Naive thymus-derived CD4-positive, alpha-beta T cell (primary cell): ENCODE measurements around the gene XYLT1. TPM values are rescaled to one million over a fixed set of nuclear protein-coding genes. Genes with fewer than 3 reads are reported as not detected.
"Not testable (repeated sequence)": the region's sequence is repeated elsewhere in the genome, so short reads cannot be mapped to it uniquely, and the experiment has no call there.

Experiments
- ATAC-seq: fragments of 150-1000 bp; cut with Tn5 transposase; 2 replicates; pipeline ENCODE4 v1.10.0; 2021; ENCODE audit warnings: mild to moderate bottlenecking, moderate library complexity
- CTCF ChIA-PET: fragments of 350-600 bp; sonication (Branson Sonifier 250); formaldehyde crosslinking; loops from one replicate; lab custom pipeline; 2021; ENCODE audit warnings: antibody characterized with exemption; lab: Charles Lee
- POLR2A ChIA-PET: fragments of 350-600 bp; sonication (Branson Sonifier 250); formaldehyde crosslinking; loops from one replicate; lab custom pipeline; 2021; ENCODE audit warnings: antibody characterized with exemption, inconsistent platforms; lab: Charles Lee
- DNase-seq, 9 donors: peaks; one replicate each; pipeline versions ENCODE4 v3.0.0 to v3.0.0-alpha.2; 2020 to 2022; ENCODE audit warnings: mixed read lengths in 1 of 9
- H3K27ac ChIP-seq: one replicate; pipeline ENCODE4 v1.7.0; 2013; ENCODE audit warnings: mild to moderate bottlenecking, low read depth, low read length, moderate library complexity
- H3K27me3 ChIP-seq, 2 donors: one replicate each; pipeline ENCODE4 v1.7.0; 2013; ENCODE audit warnings: low read length in 2 of 2, mild to moderate bottlenecking in 2 of 2, moderate library complexity in 2 of 2; ENCODE audit not compliant: control insufficient read depth in 2 of 2, insufficient read depth in 2 of 2
- H3K36me3 ChIP-seq, 3 experiments: 1 replicate in 2 of 3; 2 replicates in 1 of 3; pipeline ENCODE4 v1.7.0; 2013; ENCODE audit warnings: low read length in 3 of 3, mild to moderate bottlenecking in 3 of 3, moderate library complexity in 1 of 3; ENCODE audit not compliant: insufficient read depth in 3 of 3, control insufficient read depth in 2 of 3
- H3K4me1 ChIP-seq, 2 donors: one replicate each; pipeline ENCODE4 v1.7.0; 2013; ENCODE audit warnings: low read length in 2 of 2, mild to moderate bottlenecking in 2 of 2, moderate library complexity in 1 of 2; ENCODE audit not compliant: control insufficient read depth in 2 of 2, insufficient read depth in 2 of 2
- H3K4me3 ChIP-seq: 2 replicates; pipeline ENCODE4 v1.7.0; 2013; ENCODE audit warnings: mild to moderate bottlenecking, low read length
- H3K9me3 ChIP-seq, 3 experiments: 1 replicate in 2 of 3; 2 replicates in 1 of 3; pipeline ENCODE4 v1.7.0; 2013; ENCODE audit warnings: low read length in 3 of 3; ENCODE audit not compliant: control insufficient read depth in 2 of 3
- H3K27ac Mint-ChIP-seq, 9 donors: one replicate each; pipeline ENCODE4 v1.8.0; 2020 to 2022; ENCODE audit warnings: mixed read lengths in 9 of 9, mild to moderate bottlenecking in 8 of 9, moderate library complexity in 5 of 9, inconsistent platforms in 2 of 9
- H3K27me3 Mint-ChIP-seq, 5 donors: one replicate each; pipeline ENCODE4 v1.8.0; 2021 to 2022; ENCODE audit warnings: mixed read lengths in 5 of 5, mild to moderate bottlenecking in 1 of 5
- H3K36me3 Mint-ChIP-seq, 5 donors: one replicate each; pipeline ENCODE4 v1.8.0; 2020 to 2022; ENCODE audit warnings: mixed read lengths in 5 of 5, mild to moderate bottlenecking in 3 of 5, inconsistent platforms in 1 of 5
- H3K4me1 Mint-ChIP-seq, 7 donors: one replicate each; pipeline ENCODE4 v1.8.0; 2020 to 2022; ENCODE audit warnings: mixed read lengths in 7 of 7, mild to moderate bottlenecking in 3 of 7, inconsistent platforms in 1 of 7
- H3K4me3 Mint-ChIP-seq, 10 donors: one replicate each; pipeline ENCODE4 v1.8.0; 2020 to 2022; ENCODE audit warnings: mild to moderate bottlenecking in 10 of 10, mixed read lengths in 10 of 10, moderate library complexity in 6 of 10, inconsistent platforms in 2 of 10
- H3K9me3 Mint-ChIP-seq, 11 donors: one replicate each; pipeline ENCODE4 v1.8.0; 2020 to 2022; ENCODE audit warnings: mixed read lengths in 11 of 11, mild to moderate bottlenecking in 4 of 11, inconsistent platforms in 1 of 11, moderate library complexity in 1 of 11
- intact Hi-C, 2 donors: fragments of 100-400 bp; cut with micrococcal nuclease; formaldehyde crosslinking; loops; one replicate each; pipeline ENCODE4 v1.15.1; 2023
- polyA plus RNA-seq, 2 donors: library from polyadenylated mRNA; unstranded; fragments of 300-500 nt; fragmentation: Illumina TruSeq; gene quantifications; one replicate each; pipeline ENCODE4 v1.2.3, GENCODE V29; 2021
- total RNA-seq, 6 experiments: library from RNA in 5 of 6; stranded (reverse) in 5 of 6; gene quantifications; 1 replicate in 5 of 6; 2 replicates in 1 of 6; pipeline ENCODE4 v1.2.3 and lab custom pipeline; 2021 to 2026

XYLT1 gene
- total and polyA plus RNA-seq, 7 experiments from 2014 or later = 1.9 to 50.4 (median 37.9) TPM

DNA sequence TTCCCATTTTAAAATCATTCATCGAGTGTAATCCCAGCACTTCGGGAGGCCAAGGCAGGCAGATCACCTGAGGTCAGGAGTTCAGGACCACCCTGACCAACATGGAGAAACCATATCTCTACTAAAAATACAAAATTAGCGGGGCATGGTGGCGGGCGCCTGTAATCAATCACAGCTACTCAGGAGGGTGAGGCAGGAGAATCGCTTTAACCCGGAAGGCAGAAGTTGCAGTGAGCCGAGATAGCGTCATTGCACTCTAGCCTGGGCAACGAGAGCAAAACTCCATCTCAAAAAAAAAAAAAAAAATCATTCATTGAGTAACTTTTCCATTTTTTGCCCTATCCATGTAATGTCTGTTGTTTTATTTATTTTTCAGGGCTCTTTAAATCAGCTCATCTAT lies 135.4 kb downstream of the XYLT1 start:
- CTCF ChIA-PET, H3K9me3 Mint-ChIP-seq, H3K27me3 ChIP-seq: not testable (repeated sequence)

DNA sequence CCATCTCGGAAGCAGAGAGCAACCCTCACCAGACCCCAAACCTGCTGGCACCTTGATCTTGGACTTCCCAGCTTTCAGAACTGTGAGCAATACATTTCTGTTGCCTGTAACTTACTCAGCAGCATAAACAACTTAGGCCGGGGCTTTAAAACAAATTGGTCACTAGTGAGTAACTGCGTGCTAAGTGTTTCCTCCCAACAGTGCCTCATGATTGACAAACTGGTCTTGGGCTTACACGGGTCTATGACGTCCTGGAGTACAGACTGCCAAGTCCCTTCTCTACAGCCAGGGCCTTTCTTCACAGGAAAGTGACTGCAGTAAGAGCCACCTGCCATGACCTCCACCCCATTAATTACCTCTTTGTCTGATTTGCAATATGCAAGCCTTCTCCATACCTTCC lies 136.7 kb downstream of the XYLT1 start:
- H3K36me3 ChIP-seq = no peaks in the 10 kb centered on the region
- ChIA-PET CTCF (no interaction called here), POLR2A (no interaction called here)
- no peak overlapping the region for H3K4me3 ChIP-seq
- ATAC-seq (peak; percentile 64), DNase-seq (no peak)
- Mint-ChIP-seq H3K4me3 (no peak overlapping the region), H3K9me3 (peaks cover 0 to 2% (median 0%) of the 10 kb centered on the region in 11 donors), H3K27ac (peak overlapping the region in 1 of 9 donors; percentile 34), H3K27me3 (no peaks in the 10 kb centered on the region), H3K4me1 (peaks cover 15 to 49% (median 25%) of the 10 kb centered on the region in 7 donors), H3K36me3 (peaks cover 0 to 15% (median 4%) of the 10 kb centered on the region in 5 donors)
- no peak overlapping the region for H3K27ac ChIP-seq
- H3K4me1 ChIP-seq = peaks cover 0 to 9% of the 10 kb centered on the region in 2 donors
- no peaks in the 10 kb centered on the region for H3K9me3 ChIP-seq
- intact Hi-C loops = no loop called here
- no peaks in the 10 kb centered on the region for H3K27me3 ChIP-seq

More for the DNA sequence above, 135.4 kb downstream of the XYLT1 start:
- H3K27ac ChIP-seq, H3K4me3 ChIP-seq, ATAC-seq, H3K9me3 ChIP-seq, H3K4me3 Mint-ChIP-seq, H3K27me3 Mint-ChIP-seq, H3K36me3 ChIP-seq, DNase-seq, intact Hi-C loops: not testable (repeated sequence)
- peaks cover 18 to 56% (median 35%) of the 10 kb centered on the region in 7 donors for H3K4me1 Mint-ChIP-seq
- peaks cover under 1 to 13% of the 10 kb centered on the region in 2 donors for H3K4me1 ChIP-seq
- peaks cover 0 to 18% (median 4%) of the 10 kb centered on the region in 5 donors for H3K36me3 Mint-ChIP-seq
- POLR2A ChIA-PET = interaction anchor here (0.6 to 0.7 kb wide), 2 partner anchors 9 to 232 kb away, joined by 3 to 5 read pairs; no protein-coding TSS in a partner anchor
- H3K27ac Mint-ChIP-seq = peak overlapping the region in 4 of 9 donors; percentile 17 to 51 (median 35)

DNA sequence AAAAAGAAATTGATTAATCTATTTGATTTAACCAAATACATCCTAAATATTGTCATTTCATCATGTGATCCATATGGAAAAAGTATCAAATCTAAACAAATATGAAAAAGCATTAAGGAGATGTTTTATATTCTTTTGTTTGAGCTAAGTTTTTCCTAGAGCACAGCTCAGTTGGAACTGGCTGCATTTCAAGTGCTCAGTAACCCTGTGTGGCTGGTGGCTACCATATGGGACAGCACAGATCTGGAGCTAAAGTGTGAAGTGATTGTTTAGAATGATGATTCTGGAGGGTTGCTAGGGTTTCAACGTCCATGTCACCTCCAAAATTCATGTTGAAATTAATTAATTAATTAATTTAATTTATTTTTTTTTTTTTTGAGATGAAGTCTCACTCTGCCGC lies 137.5 kb downstream of the XYLT1 start:
- CTCF ChIA-PET = interaction anchor here (0.8 kb wide), 1 partner anchor 100 kb away, joined by 3 read pairs; no protein-coding TSS in a partner anchor
- H3K9me3 Mint-ChIP-seq = peaks cover 0 to 2% (median 0%) of the 10 kb centered on the region in 11 donors
- Histone ChIP-seq H3K9me3 (no peaks in the 10 kb centered on the region), H3K4me3 (no peak overlapping the region), H3K27ac (no peak overlapping the region), H3K27me3 (no peaks in the 10 kb centered on the region), H3K36me3 (no peaks in the 10 kb centered on the region), H3K4me1 (peaks cover 0 to 9% of the 10 kb centered on the region in 2 donors)
- peak overlapping the region in 1 of 9 donors; percentile 15 for H3K27ac Mint-ChIP-seq
- peaks cover 0 to 15% (median 4%) of the 10 kb centered on the region in 5 donors for H3K36me3 Mint-ChIP-seq
- POLR2A ChIA-PET = no interaction called here
- intact Hi-C loops = no loop called here
- H3K4me1 Mint-ChIP-seq = peaks cover 13 to 41% (median 24%) of the 10 kb centered on the region in 7 donors
- H3K27me3 Mint-ChIP-seq = no peaks in the 10 kb centered on the region
- no peak overlapping the region for H3K4me3 Mint-ChIP-seq
- ATAC-seq (no peak), DNase-seq (no peak)

DNA sequence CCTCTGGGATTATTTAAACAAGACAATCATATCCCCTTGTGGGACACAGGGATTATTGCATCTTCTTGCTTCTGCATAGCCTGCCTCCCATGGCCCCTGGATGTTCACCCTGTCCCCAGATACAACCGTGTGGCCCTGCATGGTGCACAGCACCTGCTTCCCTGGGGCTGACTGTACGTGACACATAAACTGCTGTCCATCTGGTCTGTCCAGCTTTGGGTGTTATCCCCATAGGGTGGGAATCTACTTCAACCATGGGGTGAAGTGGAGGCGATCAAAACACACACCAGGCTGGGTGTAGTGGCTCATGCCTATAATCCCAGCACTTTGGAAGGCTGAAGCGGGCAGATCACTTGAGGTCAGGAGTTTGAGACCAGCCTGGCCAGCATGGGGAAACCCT lies 138.8 kb downstream of the XYLT1 start:
- DNase-seq (no peak), ATAC-seq (no peak)
- Histone ChIP-seq H3K27me3 (no peaks in the 10 kb centered on the region), H3K4me1 (peaks cover 0 to 4% of the 10 kb centered on the region in 2 donors), H3K36me3 (no peaks in the 10 kb centered on the region), H3K27ac (no peak overlapping the region), H3K4me3 (no peak overlapping the region), H3K9me3 (no peaks in the 10 kb centered on the region)
- Mint-ChIP-seq H3K27ac (peak overlapping the region in 2 of 9 donors; percentile 10 to 36), H3K36me3 (peaks cover 0 to 13% (median 0%) of the 10 kb centered on the region in 5 donors), H3K27me3 (no peaks in the 10 kb centered on the region), H3K4me1 (peaks cover 6 to 36% (median 26%) of the 10 kb centered on the region in 7 donors), H3K9me3 (no peaks in the 10 kb centered on the region), H3K4me3 (no peak overlapping the region)
- ChIA-PET POLR2A (no interaction called here), CTCF (no interaction called here)
- intact Hi-C loops = no loop called here

DNA sequence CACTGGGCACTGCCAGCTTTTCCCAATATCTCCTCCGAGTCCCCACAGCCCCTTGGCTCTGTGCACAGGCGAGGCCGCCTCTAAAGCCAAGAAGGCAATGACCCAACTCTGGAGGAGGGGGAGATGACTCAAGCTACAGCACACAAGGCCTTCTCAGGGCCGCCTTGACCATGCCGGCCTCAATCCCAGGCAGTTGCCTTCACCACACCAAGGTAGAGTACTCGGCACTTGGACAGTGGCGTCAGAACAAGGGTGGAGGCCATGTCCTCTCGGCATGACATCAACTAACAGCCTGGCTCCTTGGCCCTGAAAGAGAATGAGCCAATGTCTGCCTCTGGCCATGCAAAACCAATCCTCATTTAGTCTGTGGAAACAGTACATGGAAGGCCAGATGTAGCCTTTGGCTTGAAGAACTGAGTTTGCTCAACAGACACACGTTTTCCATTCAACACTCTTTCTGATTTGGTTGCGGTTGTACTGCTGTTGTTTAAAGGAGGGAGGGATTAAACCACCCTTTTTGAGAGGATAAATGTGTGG lies 139.6 kb downstream of the XYLT1 start:
- DNase-seq (no peak), ATAC-seq (no peak)
- Mint-ChIP-seq H3K27me3 (no peaks in the 10 kb centered on the region), H3K36me3 (peaks cover 0 to 15% (median 0%) of the 10 kb centered on the region in 5 donors), H3K27ac (no peak overlapping the region), H3K9me3 (no peaks in the 10 kb centered on the region), H3K4me3 (no peak overlapping the region), H3K4me1 (peaks cover 9 to 32% (median 23%) of the 10 kb centered on the region in 7 donors)
- Histone ChIP-seq H3K27me3 (no peaks in the 10 kb centered on the region), H3K4me1 (no peaks in the 10 kb centered on the region), H3K36me3 (no peaks in the 10 kb centered on the region), H3K9me3 (no peaks in the 10 kb centered on the region), H3K27ac (no peak overlapping the region), H3K4me3 (no peak overlapping the region)
- ChIA-PET POLR2A (no interaction called here), CTCF (no interaction called here)
- intact Hi-C loops = no loop called here

DNA sequence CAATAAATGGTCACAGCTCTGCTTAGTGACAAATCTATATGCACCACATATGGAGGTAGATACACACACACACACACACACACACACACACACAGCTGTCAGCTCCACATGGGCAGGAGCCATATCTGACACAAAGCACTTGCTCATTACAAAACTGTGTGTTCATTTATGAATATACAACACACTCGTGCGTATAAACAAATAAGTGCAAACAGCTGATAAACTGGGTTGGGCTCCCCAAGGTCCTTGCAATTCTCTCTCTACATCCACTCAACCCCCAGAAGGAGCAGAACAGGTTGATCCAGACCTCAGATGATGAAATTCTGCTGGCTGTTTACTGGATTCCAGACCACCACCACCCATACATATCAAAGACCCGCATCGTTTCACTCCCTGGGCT lies 140.7 kb downstream of the XYLT1 start:
- DNase-seq (no peak), ATAC-seq (no peak)
- ChIA-PET POLR2A (no interaction called here), CTCF (interaction anchor here (0.5 kb wide), 1 partner anchor 40 kb away, joined by 3 read pairs; no protein-coding TSS in a partner anchor)
- no peak overlapping the region for H3K4me3 ChIP-seq
- H3K9me3 ChIP-seq = no peaks in the 10 kb centered on the region
- Mint-ChIP-seq H3K9me3 (no peaks in the 10 kb centered on the region), H3K4me3 (no peak overlapping the region), H3K27me3 (no peaks in the 10 kb centered on the region), H3K27ac (peak overlapping the region in 1 of 9 donors; percentile 72), H3K4me1 (peaks cover 9 to 32% (median 25%) of the 10 kb centered on the region in 7 donors), H3K36me3 (peaks cover 0 to 19% (median 0%) of the 10 kb centered on the region in 5 donors)
- no peak overlapping the region for H3K27ac ChIP-seq
- intact Hi-C loops = no loop called here
- no peaks in the 10 kb centered on the region for H3K36me3 ChIP-seq
- H3K4me1 ChIP-seq = no peaks in the 10 kb centered on the region
- no peaks in the 10 kb centered on the region for H3K27me3 ChIP-seq
